HEK293T (cell line): ENCODE data around the gene TAL1.

Source experiments
- BHLHE40 ChIP-seq: fragments of 450-650 bp; IDR thresholded peaks from 2 replicates; pipeline ENCODE4 v1.6.1; 2016; ENCODE audit warnings: mild to moderate bottlenecking, moderate library complexity, borderline replicate concordance
- ELF4 ChIP-seq: fragments of 450-650 bp; IDR thresholded peaks from 2 replicates; pipeline ENCODE4 v1.6.1; 2017; ENCODE audit warnings: antibody characterized with exemption
- FOXA1 ChIP-seq: fragments of 450-650 bp; IDR thresholded peaks from 2 replicates; pipeline ENCODE4 v1.6.1; 2016; ENCODE audit warnings: mild to moderate bottlenecking
- FOXK2 ChIP-seq: fragments of 450-650 bp; IDR thresholded peaks from 2 replicates; pipeline ENCODE4 v1.6.1; 2016; ENCODE audit warnings: mild to moderate bottlenecking
- FOXM1 ChIP-seq: fragments of 450-650 bp; IDR thresholded peaks from 2 replicates; pipeline ENCODE4 v1.6.1; 2017; ENCODE audit warnings: mild to moderate bottlenecking, borderline replicate concordance
- HDGF ChIP-seq: fragments of 450-650 bp; IDR thresholded peaks from 2 replicates; pipeline ENCODE4 v1.6.1; 2017; ENCODE audit warnings: antibody characterized with exemption, borderline replicate concordance
- L3MBTL2 ChIP-seq: fragments of 450-650 bp; conservative IDR thresholded peaks from 2 replicates; pipeline ENCODE4 v1.6.1; 2016; ENCODE audit warnings: mild to moderate bottlenecking
- NFRKB ChIP-seq: fragments of 450-650 bp; IDR thresholded peaks from 2 replicates; pipeline ENCODE4 v1.6.1; 2016; ENCODE audit warnings: mild to moderate bottlenecking, moderate library complexity
- SP1 ChIP-seq: fragments of 450-650 bp; IDR thresholded peaks from 2 replicates; pipeline ENCODE4 v1.6.1; 2017
- SUZ12 ChIP-seq: fragments of 450-650 bp; IDR thresholded peaks from 2 replicates; pipeline ENCODE4 v1.6.1; 2016; ENCODE audit warnings: mild to moderate bottlenecking
- TARDBP ChIP-seq: fragments of 450-650 bp; IDR thresholded peaks from 2 replicates; pipeline ENCODE4 v1.6.1; 2016
- ZNF384 ChIP-seq: fragments of 450-650 bp; IDR thresholded peaks from 2 replicates; pipeline ENCODE4 v1.6.1; 2016
- TF ChIP-seq, protein P1 (sequence below): fragments of 450-650 bp; IDR thresholded peaks from 2 replicates; pipeline ENCODE4 v1.6.1; 2016

- TF ChIP-seq, protein P1, sequence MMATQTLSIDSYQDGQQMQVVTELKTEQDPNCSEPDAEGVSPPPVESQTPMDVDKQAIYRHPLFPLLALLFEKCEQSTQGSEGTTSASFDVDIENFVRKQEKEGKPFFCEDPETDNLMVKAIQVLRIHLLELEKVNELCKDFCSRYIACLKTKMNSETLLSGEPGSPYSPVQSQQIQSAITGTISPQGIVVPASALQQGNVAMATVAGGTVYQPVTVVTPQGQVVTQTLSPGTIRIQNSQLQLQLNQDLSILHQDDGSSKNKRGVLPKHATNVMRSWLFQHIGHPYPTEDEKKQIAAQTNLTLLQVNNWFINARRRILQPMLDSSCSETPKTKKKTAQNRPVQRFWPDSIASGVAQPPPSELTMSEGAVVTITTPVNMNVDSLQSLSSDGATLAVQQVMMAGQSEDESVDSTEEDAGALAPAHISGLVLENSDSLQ = no peak
- TF ChIP-seq HDGF (no peak), SP1 (no peak), FOXA1 (no peak), SUZ12 (no peak), BHLHE40 (no peak), TARDBP (no peak), FOXM1 (no peak), NFRKB (no peak), FOXK2 (no peak), L3MBTL2 (no peak), ELF4 (no peak), ZNF384 (no peak)
Observed at GRCh38 chr1:47190509-47190855, 41.5 kb downstream of the TAL1 start.
